B cell (primary cell): ENCODE measurements around the gene CHST9. TPM values are rescaled to one million over a fixed set of nuclear protein-coding genes. Genes with fewer than 3 reads are reported as not detected.

ENCODE experiments used
- ATAC-seq: fragments of 200-7000 bp; cut with Tn5 transposase; one replicate; pipeline ENCODE4 v1.10.0; 2021; ENCODE audit warnings: low read depth, mild to moderate bottlenecking, moderate number of reproducible peaks, moderate library complexity
- CTCF ChIA-PET: fragments of 350-600 bp; sonication (Branson Sonifier 250); formaldehyde crosslinking; loops from one replicate; lab custom pipeline; 2021; ENCODE audit warnings: antibody characterized with exemption, inconsistent platforms; lab: Charles Lee
- POLR2A ChIA-PET: fragments of 350-600 bp; sonication (Branson Sonifier 250); formaldehyde crosslinking; loops from one replicate; lab custom pipeline; 2021; ENCODE audit warnings: antibody characterized with exemption; lab: Charles Lee
- DNase-seq: peaks from one replicate; pipeline ENCODE4 v3.0.0; 2013
- H2AFZ ChIP-seq: 2 replicates; pipeline ENCODE4 v1.6.1; 2012; ENCODE audit warnings: mild to moderate bottlenecking, low read depth, low read length; ENCODE audit not compliant: insufficient read depth, poor library complexity, severe bottlenecking
- H3K27ac ChIP-seq, 2 donors: 1 replicate in 1 of 2; 2 replicates in 1 of 2; pipeline ENCODE4 v1.5.1; 2012 to 2013; ENCODE audit warnings: low read length in 2 of 2, mild to moderate bottlenecking in 2 of 2, moderate library complexity in 1 of 2
- H3K27me3 ChIP-seq, 4 experiments: fragments of 200-600 bp in 1 of 4; sonication (generic) in 1 of 4; replicated peaks in 1 of 4; 1 replicate in 2 of 4; 2 replicates in 2 of 4; pipeline versions ENCODE4 v1.6.1 to v1.7.0; 2013 to 2016; ENCODE audit warnings: low read length in 3 of 4, mild to moderate bottlenecking in 2 of 4, mixed read lengths in 1 of 4, moderate library complexity in 1 of 4; ENCODE audit not compliant: insufficient read depth in 4 of 4, control insufficient read depth in 3 of 4; ENCODE audit errors: control extremely low read depth in 1 of 4
- H3K36me3 ChIP-seq, 2 experiments: replicated peaks in 1 of 2; 1 replicate in 1 of 2; 2 replicates in 1 of 2; pipeline versions ENCODE4 v1.6.1 to v1.7.1; 2013; ENCODE audit warnings: low read length in 1 of 2; ENCODE audit not compliant: insufficient read depth in 2 of 2, control insufficient read depth in 1 of 2; ENCODE audit errors: control extremely low read depth in 1 of 2, extremely low read depth in 1 of 2
- H3K4me1 ChIP-seq, 2 donors: fragments of 200-600 bp in 1 of 2; sonication (generic) in 1 of 2; 1 replicate in 1 of 2; 2 replicates in 1 of 2; pipeline versions ENCODE4 v1.5.1 to v1.6.1; 2013 to 2017; ENCODE audit warnings: low read length in 2 of 2; ENCODE audit not compliant: control insufficient read depth in 2 of 2, insufficient read depth in 2 of 2
- H3K4me2 ChIP-seq: replicated peaks from 2 replicates; pipeline ENCODE3; 2012; ENCODE audit warnings: mild to moderate bottlenecking, low read depth, low read length; ENCODE audit not compliant: poor library complexity, severe bottlenecking
- H3K4me3 ChIP-seq, 5 experiments: fragments of 200-600 bp in 1 of 5; sonication (generic) in 1 of 5; 1 replicate in 3 of 5; 2 replicates in 2 of 5; pipeline versions ENCODE4 v1.5.1 to v1.7.0; 2011 to 2016; ENCODE audit warnings: low read length in 4 of 5, mild to moderate bottlenecking in 4 of 5, low read depth in 2 of 5, control low read depth in 1 of 5, moderate library complexity in 1 of 5; ENCODE audit not compliant: insufficient read depth in 1 of 5; ENCODE audit errors: control extremely low read depth in 1 of 5, extremely low read depth in 1 of 5
- H3K79me2 ChIP-seq: fragments of 200-600 bp; sonication (generic); one replicate; pipeline ENCODE4 v1.6.0; 2016; ENCODE audit warnings: low read length; ENCODE audit not compliant: control insufficient read depth, insufficient read depth
- H3K9ac ChIP-seq: fragments of 200-600 bp; sonication (generic); 2 replicates; pipeline ENCODE4 v1.6.1; 2017; ENCODE audit warnings: mild to moderate bottlenecking, low read length, moderate library complexity
- H3K9me3 ChIP-seq, 3 donors: one replicate each; pipeline versions ENCODE4 v1.6.1 to v1.7.1; 2013; ENCODE audit warnings: low read length in 2 of 3; ENCODE audit not compliant: control insufficient read depth in 2 of 3, insufficient read depth in 1 of 3; ENCODE audit errors: control extremely low read depth in 1 of 3
- H4K20me1 ChIP-seq: 2 replicates; pipeline ENCODE4 v1.6.0; 2012; ENCODE audit warnings: mild to moderate bottlenecking, low read length; ENCODE audit not compliant: insufficient read depth, control insufficient read depth, poor library complexity, severe bottlenecking
- H3K27ac Mint-ChIP-seq: one replicate; pipeline ENCODE4 v1.8.0; 2021; ENCODE audit warnings: mixed read lengths
- H3K27me3 Mint-ChIP-seq: one replicate; pipeline ENCODE4 v1.8.0; 2021; ENCODE audit warnings: mixed read lengths
- H3K4me1 Mint-ChIP-seq: one replicate; pipeline ENCODE4 v1.8.0; 2021; ENCODE audit warnings: mixed read lengths
- H3K4me3 Mint-ChIP-seq: one replicate; pipeline ENCODE4 v1.8.0; 2021; ENCODE audit warnings: mixed read lengths
- H3K9me3 Mint-ChIP-seq: one replicate; pipeline ENCODE4 v1.8.0; 2022; ENCODE audit warnings: mixed read lengths; ENCODE audit not compliant: insufficient read depth
- CTCF ChIP-seq: fragments of 200-600 bp; IDR thresholded peaks from one replicate; pipeline ENCODE4 v1.8.0; 2022; ENCODE audit warnings: antibody characterized with exemption, mild to moderate bottlenecking
- EZH2 ChIP-seq: IDR thresholded peaks from 2 replicates; pipeline ENCODE4 v1.6.1; 2012; ENCODE audit warnings: borderline replicate concordance, low read depth, mild to moderate bottlenecking, moderate library complexity, low read length; ENCODE audit not compliant: insufficient read depth, poor library complexity, severe bottlenecking
- WGBS: methylation state at CpG from one replicate; pipeline ENCODE4 v1.1.5; 2013; ENCODE audit warnings: missing lambda C conversion rate; ENCODE audit not compliant: insufficient coverage; 5-methylcytosine and 5-hydroxymethylcytosine counted together
- intact Hi-C: fragments of 100-400 bp; cut with micrococcal nuclease; formaldehyde crosslinking; loops from one replicate; pipeline ENCODE4 v1.10.0; 2022
- polyA plus RNA-seq: library from polyadenylated mRNA; depleted of rRNA; stranded (reverse); fragments of >200 nt; gene quantifications from 2 replicates; pipeline ENCODE4 v1.2.3, GENCODE V29; 2012
- total RNA-seq, 2 donors: library from RNA; stranded (reverse); fragments of 120-200 nt in 1 of 2; gene quantifications; 1 replicate in 1 of 2; 2 replicates in 1 of 2; pipeline versions ENCODE4 v1.2.3 to v1.2.4, GENCODE V29; 2013 to 2022

CHST9 gene
- total and polyA plus RNA-seq, 2 donors (not counting 1 experiment from before 2014, with no cell fraction given) = not detected

DNA sequence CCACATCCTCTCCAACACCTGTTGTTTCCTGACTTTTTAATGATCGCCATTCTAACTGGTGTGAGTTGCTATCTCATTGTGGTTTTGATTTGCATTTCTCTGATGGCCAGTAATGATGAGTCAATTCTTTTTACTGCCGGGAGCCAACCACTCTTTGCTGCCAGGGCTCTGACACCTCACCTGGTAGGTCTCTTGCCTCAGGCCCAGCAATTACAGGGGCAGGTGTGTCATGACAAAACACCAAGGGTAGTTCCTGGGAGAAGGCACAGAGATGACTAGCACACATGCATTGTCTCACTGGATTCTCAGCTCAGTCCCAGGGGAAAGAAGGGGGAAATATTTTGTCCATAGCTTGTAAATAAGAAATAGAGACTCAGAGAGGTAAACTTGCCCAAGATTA is 122.3 kb downstream of the CHST9 start:
- Mint-ChIP-seq H3K9me3 (peaks cover 3% of the 10 kb centered on the region), H3K4me3 (no peak overlapping the region), H3K27ac (no peak overlapping the region), H3K4me1 (no peaks in the 10 kb centered on the region), H3K27me3 (no peaks in the 10 kb centered on the region)
- no peaks in the 10 kb centered on the region for H3K36me3 ChIP-seq
- no peaks in the 10 kb centered on the region for H3K4me1 ChIP-seq
- no peak overlapping the region for H3K9ac ChIP-seq
- CTCF ChIA-PET = no interaction called here
- no peak for TF ChIP-seq CTCF
- TF ChIP-seq EZH2 = no peak
- intact Hi-C loops = no loop called here
- H3K4me2 ChIP-seq = no peak overlapping the region
- no peak overlapping the region for H3K27ac ChIP-seq
- H4K20me1 ChIP-seq = no peaks in the 10 kb centered on the region
- ATAC-seq = no peak
- no peak overlapping the region for H2AFZ ChIP-seq
- H3K9me3 ChIP-seq = peaks cover 0 to 4% (median 0%) of the 10 kb centered on the region in 3 donors
- 73% methylated on average over 1 of the region's 2 CpGs for WGBS
- H3K27me3 ChIP-seq = no peaks in the 10 kb centered on the region
- H3K79me2 ChIP-seq = no peaks in the 10 kb centered on the region
- POLR2A ChIA-PET = no interaction called here
- no peak for DNase-seq
- no peak overlapping the region for H3K4me3 ChIP-seq

DNA sequence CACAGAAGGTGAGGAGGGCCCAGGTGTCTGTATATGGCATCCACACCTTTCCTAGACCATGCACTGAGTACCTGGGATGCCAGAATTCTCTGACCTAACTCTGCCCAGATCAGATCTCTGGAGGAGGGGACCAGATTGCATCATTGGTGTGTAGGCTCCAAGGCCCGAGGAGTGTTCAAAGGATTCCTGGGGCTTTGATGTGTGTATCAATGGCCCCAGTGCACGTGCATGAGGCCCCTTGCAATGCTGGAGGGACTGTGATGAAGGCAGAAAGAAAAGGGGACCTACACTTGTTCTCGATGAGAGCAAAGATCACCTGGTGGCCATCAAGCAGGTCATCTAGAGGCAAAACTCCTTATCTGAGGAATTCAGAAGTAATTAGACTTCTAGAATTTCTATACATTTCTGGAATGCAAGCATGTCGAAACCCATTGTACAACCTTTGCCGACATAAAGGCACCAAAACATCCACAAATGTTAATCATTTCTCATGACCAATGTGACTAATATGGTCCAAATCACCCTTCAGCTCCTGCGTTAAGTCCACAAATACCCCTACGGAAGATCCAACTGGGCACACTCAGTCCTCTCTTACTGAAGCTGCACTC is 123.5 kb downstream of the CHST9 start:
- Histone ChIP-seq H3K36me3 (no peaks in the 10 kb centered on the region), H3K4me2 (no peak overlapping the region), H3K4me1 (no peaks in the 10 kb centered on the region), H3K79me2 (no peaks in the 10 kb centered on the region), H3K4me3 (no peak overlapping the region), H3K9ac (no peak overlapping the region), H2AFZ (no peak overlapping the region), H3K9me3 (peaks cover 0 to 4% (median 0%) of the 10 kb centered on the region in 3 donors), H4K20me1 (no peaks in the 10 kb centered on the region), H3K27me3 (no peaks in the 10 kb centered on the region), H3K27ac (no peak overlapping the region)
- Mint-ChIP-seq H3K27me3 (no peaks in the 10 kb centered on the region), H3K27ac (no peak overlapping the region), H3K4me3 (no peak overlapping the region), H3K4me1 (no peaks in the 10 kb centered on the region), H3K9me3 (peaks cover 3% of the 10 kb centered on the region)
- 87% methylated on average over 6 of the region's 7 CpGs for WGBS
- POLR2A ChIA-PET = no interaction called here
- no peak for ATAC-seq
- CTCF ChIA-PET = no interaction called here
- no peak for TF ChIP-seq CTCF
- TF ChIP-seq EZH2 = no peak
- no peak for DNase-seq
- intact Hi-C loops = no loop called here
